SU-DHL-6 (cell line): ENCODE results near the gene CLEC16A.

Experiments
- H2AFZ ChIP-seq: fragments of 200-600 bp; sonication (generic); 2 replicates; pipeline ENCODE4 v1.6.1; 2014; ENCODE audit warnings: low read depth, mild to moderate bottlenecking, moderate library complexity, mixed read lengths, antibody characterized with exemption, low read length; ENCODE audit not compliant: severe bottlenecking
- H3F3A ChIP-seq: fragments of 200-600 bp; shearing (Covaris generic); 2 replicates; pipeline ENCODE4 v1.6.0; 2016; ENCODE audit warnings: antibody characterized with exemption, mild to moderate bottlenecking; ENCODE audit not compliant: insufficient read depth
- H3K27ac ChIP-seq: fragments of 200-600 bp; sonication (generic); 2 replicates; pipeline ENCODE4 v1.5.1; 2016; ENCODE audit warnings: low read depth, mild to moderate bottlenecking, low read length, moderate library complexity, mixed read lengths
- H3K27me3 ChIP-seq: fragments of 200-600 bp; sonication (generic), shearing (Covaris generic); 2 replicates; pipeline ENCODE4 v1.6.0; 2014; ENCODE audit warnings: mild to moderate bottlenecking, low read length
- H3K36me3 ChIP-seq: fragments of 200-600 bp; sonication (generic); 2 replicates; pipeline ENCODE4 v1.6.1; 2014; ENCODE audit warnings: mild to moderate bottlenecking, low read length, mixed read lengths
- H3K4me2 ChIP-seq: fragments of 300-600, 200-600 bp; shearing (Covaris generic), sonication (generic); 2 replicates; pipeline ENCODE4 v1.6.0; 2014; ENCODE audit warnings: low read length, low read depth, mild to moderate bottlenecking; ENCODE audit not compliant: poor library complexity, severe bottlenecking
- H3K4me3 ChIP-seq: fragments of 200-600 bp; sonication (generic); 2 replicates; pipeline ENCODE4 v1.5.1; 2014; ENCODE audit warnings: antibody characterized with exemption, low read length, mild to moderate bottlenecking, mixed read lengths; ENCODE audit not compliant: insufficient read depth, poor library complexity, severe bottlenecking
- H3K79me2 ChIP-seq: fragments of 200-600 bp; sonication (generic); 2 replicates; pipeline ENCODE4 v1.6.1; 2014; ENCODE audit warnings: mild to moderate bottlenecking, low read length, moderate library complexity; ENCODE audit not compliant: insufficient read depth
- H3K9ac ChIP-seq: fragments of 200-600 bp; sonication (generic); 2 replicates; pipeline ENCODE4 v1.7.0; 2014; ENCODE audit warnings: mild to moderate bottlenecking, low read length
- H3K9me2 ChIP-seq: fragments of 200-600 bp; sonication (generic); replicated peaks from 2 replicates; pipeline ENCODE4 v1.6.1; 2014; ENCODE audit warnings: low read length; ENCODE audit not compliant: insufficient read depth
- H3K9me3 ChIP-seq: fragments of 200-600 bp; sonication (generic); 2 replicates; pipeline ENCODE4 v1.6.1; 2014; ENCODE audit warnings: low read length, mixed read lengths; ENCODE audit not compliant: insufficient read depth
- H4K20me1 ChIP-seq: fragments of 200-600 bp; sonication (generic); 2 replicates; pipeline ENCODE4 v1.6.1; 2014; ENCODE audit warnings: low read depth, mild to moderate bottlenecking, antibody characterized with exemption, low read length, moderate library complexity, mixed read lengths
- CTCF ChIP-seq: fragments of 200-600 bp; sonication (generic); IDR thresholded peaks from one replicate; pipeline ENCODE4 v1.5.1; 2017; ENCODE audit warnings: antibody characterized with exemption, mild to moderate bottlenecking, low read length, moderate library complexity; ENCODE audit not compliant: insufficient read depth, poor library complexity, severe bottlenecking
- EZH2phosphoT487 ChIP-seq: fragments of 200-600 bp; sonication (generic), shearing (Covaris generic); conservative IDR thresholded peaks from 2 replicates; pipeline ENCODE4 v1.6.1; 2018; ENCODE audit warnings: mild to moderate bottlenecking, antibody characterized with exemption, low read length, moderate library complexity, mixed read lengths

The CLEC16A gene

GRCh38 chr16:11082108-11082859 lies 137.9 kb downstream of the CLEC16A start:
- Histone ChIP-seq H3K79me2 (no peaks in the 10 kb centered on the region), H3K36me3 (no peaks in the 10 kb centered on the region), H3F3A (no peaks in the 10 kb centered on the region), H3K27ac (no peak overlapping the region), H2AFZ (no peak overlapping the region), H4K20me1 (no peaks in the 10 kb centered on the region), H3K27me3 (no peaks in the 10 kb centered on the region), H3K4me3 (no peak overlapping the region), H3K4me2 (no peak overlapping the region), H3K9me3 (no peaks in the 10 kb centered on the region), H3K9me2 (no peaks in the 10 kb centered on the region), H3K9ac (no peak overlapping the region)
- TF ChIP-seq EZH2phosphoT487 (no peak), CTCF (no peak)

GRCh38 chr16:11082860-11083388 lies 138.6 kb downstream of the CLEC16A start:
- TF ChIP-seq CTCF (no peak), EZH2phosphoT487 (no peak)
- no peak overlapping the region for H3K27ac ChIP-seq
- no peaks in the 10 kb centered on the region for H3K79me2 ChIP-seq
- no peaks in the 10 kb centered on the region for H3K27me3 ChIP-seq
- no peaks in the 10 kb centered on the region for H3F3A ChIP-seq
- H3K9ac ChIP-seq = no peak overlapping the region
- H3K4me3 ChIP-seq = no peak overlapping the region
- H3K36me3 ChIP-seq = no peaks in the 10 kb centered on the region
- H3K9me2 ChIP-seq = no peaks in the 10 kb centered on the region
- H4K20me1 ChIP-seq = no peaks in the 10 kb centered on the region
- no peak overlapping the region for H3K4me2 ChIP-seq
- no peaks in the 10 kb centered on the region for H3K9me3 ChIP-seq
- H2AFZ ChIP-seq = no peak overlapping the region

GRCh38 chr16:11084484-11084875 lies 140.1 kb downstream of the CLEC16A start:
- Histone ChIP-seq H2AFZ (no peak overlapping the region), H3K4me3 (no peak overlapping the region), H3K9me2 (no peaks in the 10 kb centered on the region), H4K20me1 (no peaks in the 10 kb centered on the region), H3K36me3 (no peaks in the 10 kb centered on the region), H3K27ac (no peak overlapping the region), H3K9ac (no peak overlapping the region), H3K4me2 (no peak overlapping the region), H3F3A (no peaks in the 10 kb centered on the region), H3K9me3 (no peaks in the 10 kb centered on the region), H3K79me2 (no peaks in the 10 kb centered on the region), H3K27me3 (no peaks in the 10 kb centered on the region)
- TF ChIP-seq EZH2phosphoT487 (no peak), CTCF (no peak)
